Erythroblast (primary cell): ENCODE results near the gene GPR137C.

ENCODE experiments used
- GATA1 ChIP-seq: IDR thresholded peaks from 2 replicates; pipeline ENCODE4 v1.6.1; 2011; ENCODE audit warnings: low read depth, mild to moderate bottlenecking, control low read depth, low read length, moderate library complexity
- POLR2A ChIP-seq: IDR thresholded peaks from 2 replicates; pipeline ENCODE4 v1.6.1; 2011; ENCODE audit warnings: mild to moderate bottlenecking, low read length

DNA sequence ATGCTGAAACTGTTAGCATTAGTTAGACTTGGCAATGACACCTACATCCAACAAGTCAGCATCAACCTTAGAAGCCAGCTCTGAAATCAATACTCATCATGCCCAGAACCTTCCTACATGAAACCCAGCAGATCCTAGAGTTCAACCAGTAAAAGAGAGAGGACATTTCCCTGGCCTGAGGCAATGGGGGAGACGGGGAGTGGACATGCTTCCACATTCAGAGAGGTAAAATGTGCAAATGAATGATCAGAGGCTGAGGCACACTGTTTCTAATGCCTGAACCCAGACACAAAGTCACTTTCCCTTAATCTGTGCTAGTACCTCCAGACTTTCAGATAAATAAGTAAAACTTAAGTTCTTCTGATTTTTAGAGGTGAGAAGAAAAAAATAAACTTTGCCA lies 108.2 kb downstream of the GPR137C start:
- TF ChIP-seq POLR2A (no peak), GATA1 (no peak)
